Endothelial cell of hepatic sinusoid (primary cell): ENCODE results near the gene MTFP1.
"Not testable (repeated sequence)": the region's sequence is repeated elsewhere in the genome, so short reads cannot be mapped to it uniquely, and the experiment has no call there.

Experiments used
- in situ Hi-C: cut with HindIII; loops from 2 replicates; pipeline ENCODE4 v1.10.0; 2017; ENCODE audit warnings: low sequenced_read_pairs

MTFP1 gene

GRCh38 chr22:30401024-30401423 is 24.5 kb upstream of the MTFP1 start:
- in situ Hi-C loops, result not testable (repeated sequence)

- in situ Hi-C loops, result no loop called here
Measured at GRCh38 chr22:30402028-30402765, 23.4 kb upstream of the MTFP1 start.

- in situ Hi-C loops, result not testable (repeated sequence)
Measured at GRCh38 chr22:30402766-30403104, 22.8 kb upstream of the MTFP1 start.

- in situ Hi-C loops, result no loop called here
Measured at GRCh38 chr22:30404307-30404706, 21.3 kb upstream of the MTFP1 start.

- in situ Hi-C loops, result no loop called here
Measured at GRCh38 chr22:30405731-30406130, 19.8 kb upstream of the MTFP1 start.

GRCh38 chr22:30406400-30406799 is 19.2 kb upstream of the MTFP1 start:
- in situ Hi-C loops, result no loop called here

- in situ Hi-C loops, result no loop called here
Measured at GRCh38 chr22:30408388-30409102, 17.0 kb upstream of the MTFP1 start.

- in situ Hi-C loops, result no loop called here
Measured at GRCh38 chr22:30411780-30412179, 13.8 kb upstream of the MTFP1 start.

GRCh38 chr22:30413001-30413400 is 12.6 kb upstream of the MTFP1 start:
- in situ Hi-C loops, result no loop called here

GRCh38 chr22:30413745-30414524 is 11.6 kb upstream of the MTFP1 start:
- in situ Hi-C loops, result no loop called here

- in situ Hi-C loops, result no loop called here
Measured at GRCh38 chr22:30414525-30415047, 11.0 kb upstream of the MTFP1 start.

- in situ Hi-C loops, result no loop called here
Measured at GRCh38 chr22:30416403-30416802, 9.2 kb upstream of the MTFP1 start.

GRCh38 chr22:30416837-30417236 is 8.7 kb upstream of the MTFP1 start:
- in situ Hi-C loops, result no loop called here

GRCh38 chr22:30420347-30421125 is 5.0 kb upstream of the MTFP1 start:
- in situ Hi-C loops, result no loop called here

- in situ Hi-C loops, result no loop called here
Measured at GRCh38 chr22:30421695-30422480, 3.7 kb upstream of the MTFP1 start.

- in situ Hi-C loops, result no loop called here
Measured at GRCh38 chr22:30422481-30423300, 2.9 kb upstream of the MTFP1 start.

- in situ Hi-C loops, result no loop called here
Measured at GRCh38 chr22:30423301-30423958, 2.1 kb upstream of the MTFP1 start.

- in situ Hi-C loops, result no loop called here
Measured at GRCh38 chr22:30423959-30424533, 1.5 kb upstream of the MTFP1 start.
